Suprapubic skin (tissue), 4 donors: Measurements from ENCODE around the gene COL6A3. TPM values are rescaled to one million over a fixed set of nuclear protein-coding genes. Genes with fewer than 3 reads are reported as not detected.
"Not testable (repeated sequence)": the region's sequence is repeated elsewhere in the genome, so short reads cannot be mapped to it uniquely, and the experiment has no call there.

Experiments
- DNase-seq, 2 donors: peaks; one replicate each; pipeline ENCODE4 v3.0.0-alpha.2; 2019; ENCODE audit warnings: low spot score in 2 of 2
- H3K27ac ChIP-seq: fragments of 200-600 bp; sonication (generic); one replicate; pipeline ENCODE4 v1.5.1; 2019
- H3K27me3 ChIP-seq: fragments of 200-600 bp; sonication (generic); one replicate; pipeline ENCODE4 v1.5.1; 2019
- H3K36me3 ChIP-seq: fragments of 200-600 bp; sonication (generic); one replicate; pipeline ENCODE4 v1.5.1; 2019
- H3K4me1 ChIP-seq: fragments of 200-600 bp; sonication (generic); one replicate; pipeline ENCODE4 v1.5.1; 2019
- H3K4me3 ChIP-seq: fragments of 200-600 bp; sonication (generic); one replicate; pipeline ENCODE4 v1.5.1; 2019; ENCODE audit warnings: mild to moderate bottlenecking
- H3K9me3 ChIP-seq: fragments of 200-600 bp; sonication (generic); one replicate; pipeline ENCODE4 v1.5.1; 2019
- CTCF ChIP-seq, 2 donors: fragments of 200-600 bp in 1 of 2; fragments of 450-650 bp in 1 of 2; sonication (generic) in 1 of 2; IDR thresholded peaks; one replicate each; pipeline ENCODE4 v1.5.1; 2016 to 2019; ENCODE audit warnings: antibody characterized with exemption in 2 of 2, mild to moderate bottlenecking in 1 of 2, moderate library complexity in 1 of 2
- EP300 ChIP-seq: sonication (generic); formaldehyde crosslinking; IDR thresholded peaks from one replicate; pipeline ENCODE4 v1.6.1; 2017; ENCODE audit warnings: antibody characterized with exemption
- POLR2A ChIP-seq, 2 donors: fragments of 450-650 bp; IDR thresholded peaks; one replicate each; pipeline ENCODE4 v1.6.1; 2017; ENCODE audit warnings: antibody characterized with exemption in 2 of 2, mild to moderate bottlenecking in 2 of 2, moderate library complexity in 2 of 2
- POLR2AphosphoS5 ChIP-seq, 3 donors: sonication (generic); formaldehyde crosslinking; IDR thresholded peaks; one replicate each; pipeline ENCODE4 v1.6.1; 2017; ENCODE audit warnings: antibody characterized with exemption in 3 of 3
- WGBS: methylation state at CpG from one replicate; pipeline ENCODE4 v1.1.5; 2018; 5-methylcytosine and 5-hydroxymethylcytosine counted together
- total RNA-seq, 4 donors: library from RNA; depleted of rRNA; stranded (reverse); fragments of >200 nt; gene quantifications; one replicate each; pipeline ENCODE4 v1.1.0, GENCODE V29; 2016

COL6A3 gene
- total RNA-seq, 4 donors from 2014 or later, result 50.1 to 79.2 (median 66.3) TPM

- no peak for DNase-seq
- Histone ChIP-seq H3K27me3 (no peaks in the 10 kb centered on the region), H3K9me3 (no peaks in the 10 kb centered on the region), H3K4me3 (no peak overlapping the region), H3K27ac (no peak overlapping the region), H3K36me3 (no peaks in the 10 kb centered on the region), H3K4me1 (peaks cover 10% of the 10 kb centered on the region)
- 93% methylated on average over 3 of the region's 3 CpGs for WGBS
- no peak for TF ChIP-seq CTCF (IDR thresholded peaks at IDR 0.05)
- TF ChIP-seq EP300, result no peak
- TF ChIP-seq POLR2A (IDR thresholded peaks at IDR 0.05), result no peak
- no peak for TF ChIP-seq POLR2AphosphoS5 (IDR thresholded peaks at IDR 0.05)
These were observed 107.2 kb downstream of the COL6A3 start for GRCh38 chr2:237306787-237307170.

- WGBS, result 81% methylated on average over 7 of the region's 7 CpGs
- DNase-seq, result no peak
- H3K36me3 ChIP-seq, result no peaks in the 10 kb centered on the region
- H3K4me1 ChIP-seq, result peaks cover 10% of the 10 kb centered on the region
- no peaks in the 10 kb centered on the region for H3K27me3 ChIP-seq
- H3K4me3 ChIP-seq, result no peak overlapping the region
- TF ChIP-seq CTCF (IDR thresholded peaks at IDR 0.05) (no peak), POLR2A (IDR thresholded peaks at IDR 0.05) (no peak), EP300 (no peak), POLR2AphosphoS5 (IDR thresholded peaks at IDR 0.05) (no peak)
- H3K9me3 ChIP-seq, result no peaks in the 10 kb centered on the region
- no peak overlapping the region for H3K27ac ChIP-seq
These were observed 107.7 kb downstream of the COL6A3 start for GRCh38 chr2:237306083-237306786.

GRCh38 chr2:237305579-237305978 is 108.4 kb downstream of the COL6A3 start:
- TF ChIP-seq POLR2A (IDR thresholded peaks at IDR 0.05) (no peak), POLR2AphosphoS5 (IDR thresholded peaks at IDR 0.05) (no peak), CTCF (IDR thresholded peaks at IDR 0.05) (no peak), EP300 (no peak)
- DNase-seq, result no peak
- no peaks in the 10 kb centered on the region for H3K36me3 ChIP-seq
- no peaks in the 10 kb centered on the region for H3K9me3 ChIP-seq
- no peaks in the 10 kb centered on the region for H3K27me3 ChIP-seq
- H3K4me3 ChIP-seq, result no peak overlapping the region
- H3K4me1 ChIP-seq, result peaks cover 10% of the 10 kb centered on the region
- H3K27ac ChIP-seq, result no peak overlapping the region

DNA sequence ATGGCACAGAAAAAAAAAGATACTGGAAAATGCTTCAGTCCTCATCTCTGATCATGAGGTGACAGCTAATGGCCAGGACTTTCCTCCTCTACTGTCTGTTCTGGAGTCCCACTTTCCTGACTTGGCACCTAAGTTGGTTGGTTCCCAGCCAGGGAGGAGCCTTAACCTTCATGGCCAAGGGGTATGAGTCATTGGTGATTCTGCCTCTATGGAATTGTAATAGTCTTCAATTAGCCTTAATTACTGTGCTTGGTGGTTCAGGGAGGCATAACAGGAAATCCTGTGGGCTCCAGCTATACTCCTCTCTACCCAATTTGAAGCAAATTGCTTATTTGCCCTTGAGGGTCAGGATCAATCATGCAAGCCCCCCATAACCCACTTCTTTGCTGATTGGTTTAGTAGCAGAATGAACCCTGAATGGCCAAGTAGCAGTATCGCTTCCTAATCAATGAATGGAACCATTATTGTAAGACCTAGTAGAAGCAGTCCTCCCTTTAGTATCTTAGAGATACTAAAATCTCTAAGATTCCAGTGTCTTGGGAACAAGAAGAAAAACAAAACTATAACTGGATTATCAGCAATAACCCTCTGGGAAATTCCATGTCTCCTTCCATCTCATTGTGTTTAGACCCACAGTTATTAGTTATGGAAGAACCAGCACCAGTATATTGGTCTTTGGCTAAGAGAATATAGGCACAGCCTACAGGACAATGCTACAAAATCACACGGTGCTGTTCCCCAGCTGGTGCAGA is 109.0 kb downstream of the COL6A3 start:
- 53% methylated on average over 2 of the region's 2 CpGs for WGBS
- no peaks in the 10 kb centered on the region for H3K27me3 ChIP-seq
- no peak overlapping the region for H3K4me3 ChIP-seq
- H3K4me1 ChIP-seq, result peaks cover 10% of the 10 kb centered on the region
- no peaks in the 10 kb centered on the region for H3K36me3 ChIP-seq
- no peak overlapping the region for H3K27ac ChIP-seq
- TF ChIP-seq CTCF (IDR thresholded peaks at IDR 0.05) (no peak), POLR2AphosphoS5 (IDR thresholded peaks at IDR 0.05) (no peak), POLR2A (IDR thresholded peaks at IDR 0.05) (no peak), EP300 (no peak)
- no peak for DNase-seq
- no peaks in the 10 kb centered on the region for H3K9me3 ChIP-seq

DNA sequence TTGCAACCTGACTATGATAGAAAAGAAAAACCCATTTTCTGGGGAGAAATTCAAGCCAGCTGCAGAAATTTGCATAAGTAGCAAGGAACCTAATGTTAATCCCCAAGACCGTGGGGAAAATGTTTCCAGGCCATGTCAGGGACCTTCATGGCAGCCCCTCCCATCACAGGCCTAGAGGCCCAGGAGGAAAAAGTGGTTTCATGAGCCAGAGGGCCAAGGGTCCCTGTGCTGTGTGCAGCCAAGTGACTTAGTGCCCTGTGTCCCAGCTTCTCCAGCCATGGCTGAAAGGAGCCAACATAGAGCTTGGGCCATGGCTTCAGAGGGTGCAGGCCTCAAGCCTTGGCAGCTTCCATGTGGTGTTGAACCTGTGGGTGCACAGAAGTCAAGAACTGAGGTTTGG is 110.7 kb downstream of the COL6A3 start:
- DNase-seq, H3K27ac ChIP-seq, H3K27me3 ChIP-seq, H3K9me3 ChIP-seq, H3K4me3 ChIP-seq, H3K36me3 ChIP-seq: not testable (repeated sequence)
- WGBS, result 24% methylated on average over 1 of the region's 1 CpG
- peaks cover 21% of the 10 kb centered on the region for H3K4me1 ChIP-seq
